ENCODE results near the gene MIEF2.
"Not testable (repeated sequence)": the region's sequence is repeated elsewhere in the genome, so short reads cannot be mapped to it uniquely, and the experiment has no call there.

The MIEF2 gene

GRCh38 chr17:18270046-18270931 is 9.8 kb downstream of the MIEF2 start:
- DNase-seq (ENCODE audit: low read depth), result no peak
- no peak overlapping the region for H3K4me3 ChIP-seq (ENCODE audit: low read depth, low read length)

GRCh38 chr17:18277076-18277475 is 16.6 kb downstream of the MIEF2 start:
- H3K4me3 ChIP-seq (ENCODE audit: low read depth, low read length), result no peak overlapping the region
- no peak for DNase-seq (ENCODE audit: low read depth)

GRCh38 chr17:18278867-18279266 is 18.4 kb downstream of the MIEF2 start:
- no peak for DNase-seq (ENCODE audit: low read depth)
- H3K4me3 ChIP-seq (ENCODE audit: low read depth, low read length), result no peak overlapping the region

GRCh38 chr17:18280249-18280648 is 19.8 kb downstream of the MIEF2 start:
- DNase-seq (ENCODE audit: low read depth), result no peak
- H3K4me3 ChIP-seq (ENCODE audit: low read depth, low read length), result no peak overlapping the region

- DNase-seq (ENCODE audit: low read depth), result no peak
- no peak overlapping the region for H3K4me3 ChIP-seq (ENCODE audit: low read depth, low read length)
Measured at GRCh38 chr17:18280766-18281371, 20.4 kb downstream of the MIEF2 start.

- no peak overlapping the region for H3K4me3 ChIP-seq (ENCODE audit: low read depth, low read length)
- no peak for DNase-seq (ENCODE audit: low read depth)
Measured at GRCh38 chr17:18281788-18282187, 21.3 kb downstream of the MIEF2 start.

- H3K4me3 ChIP-seq (ENCODE audit: low read depth, low read length), result no peak overlapping the region
- no peak for DNase-seq (ENCODE audit: low read depth)
Measured at GRCh38 chr17:18285296-18285695, 24.8 kb downstream of the MIEF2 start.

GRCh38 chr17:18291718-18292540 is 31.5 kb downstream of the MIEF2 start:
- no peak overlapping the region for H3K4me3 ChIP-seq (ENCODE audit: low read depth, low read length)
- no peak for DNase-seq (ENCODE audit: low read depth)

- not testable (repeated sequence) for DNase-seq (ENCODE audit: low read depth); H3K4me3 ChIP-seq (ENCODE audit: low read depth, low read length)
Measured at GRCh38 chr17:18298061-18298460, 37.6 kb downstream of the MIEF2 start.

GRCh38 chr17:18300725-18301480 is 40.4 kb downstream of the MIEF2 start:
- H3K4me3 ChIP-seq (ENCODE audit: low read depth, low read length), result no peak overlapping the region

GRCh38 chr17:18303206-18303605 is 42.7 kb downstream of the MIEF2 start:
- H3K4me3 ChIP-seq (ENCODE audit: low read depth, low read length); DNase-seq (ENCODE audit: low read depth): not testable (repeated sequence)

More at GRCh38 chr17:18300725-18301480, 40.4 kb downstream of the MIEF2 start:
- DNase-seq (ENCODE audit: low read depth), result no peak

GRCh38 chr17:18309202-18309601 is 48.7 kb downstream of the MIEF2 start:
- no peak overlapping the region for H3K4me3 ChIP-seq (ENCODE audit: low read depth, low read length)
- no peak for DNase-seq (ENCODE audit: low read depth)

- no peak for DNase-seq (ENCODE audit: low read depth)
- H3K4me3 ChIP-seq (ENCODE audit: low read depth, low read length), result peak overlapping the region; percentile 97
Measured at GRCh38 chr17:18314059-18314730, 53.7 kb downstream of the MIEF2 start.

- peak within 1 kb of the TSS; percentile 97 for H3K4me3 ChIP-seq (ENCODE audit: low read depth, low read length)
- peak; percentile 94 for DNase-seq (ENCODE audit: low read depth)
Measured at GRCh38 chr17:18314731-18315561, 54.5 kb downstream of the MIEF2 start, which contains the start of the genes SMCR8 and TOP3A. Gene SMCR8, plus strand, starts transcription at chr17:18315293. Its CDS starts 497 bp downstream, at chr17:18315790. Gene TOP3A, minus strand, starts transcription at chr17:18314994. Its CDS starts 216 bp downstream, at chr17:18314778.

- DNase-seq (ENCODE audit: low read depth), result no peak
- peak overlapping the region; percentile 97 for H3K4me3 ChIP-seq (ENCODE audit: low read depth, low read length)
Measured at GRCh38 chr17:18315562-18315922, 55.1 kb downstream of the MIEF2 start.

GRCh38 chr17:18315961-18316360 is 55.5 kb downstream of the MIEF2 start:
- no peak for DNase-seq (ENCODE audit: low read depth)
- H3K4me3 ChIP-seq (ENCODE audit: low read depth, low read length), result peak overlapping the region; percentile 97
